ENCODE measurements around the gene CLDN7.

CLDN7 gene

DNA sequence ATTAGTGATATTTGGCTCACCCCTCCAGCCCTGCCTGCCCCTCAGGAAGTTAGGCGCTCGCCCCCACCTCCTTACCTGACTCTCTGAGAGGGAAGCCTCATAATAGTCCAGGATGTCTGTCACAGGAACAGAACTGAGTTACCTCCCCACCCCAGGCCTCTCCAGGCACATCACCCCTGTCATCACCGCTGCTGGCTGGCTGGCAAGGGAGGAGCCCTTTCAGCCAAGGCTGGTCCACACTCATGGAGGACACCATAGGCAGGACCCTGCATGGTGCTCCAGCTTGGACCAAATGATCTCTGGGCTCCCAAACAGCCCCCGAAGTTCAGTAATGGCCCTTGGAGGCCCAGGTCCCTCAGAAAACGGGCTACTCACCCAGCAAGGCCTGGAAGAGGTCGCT lies 44.1 kb downstream of the CLDN7 start:
- no peak for DNase-seq

GRCh38 chr17:7217113-7217987 lies 44.9 kb downstream of the CLDN7 start:
- DNase-seq: peak; percentile 54

DNA sequence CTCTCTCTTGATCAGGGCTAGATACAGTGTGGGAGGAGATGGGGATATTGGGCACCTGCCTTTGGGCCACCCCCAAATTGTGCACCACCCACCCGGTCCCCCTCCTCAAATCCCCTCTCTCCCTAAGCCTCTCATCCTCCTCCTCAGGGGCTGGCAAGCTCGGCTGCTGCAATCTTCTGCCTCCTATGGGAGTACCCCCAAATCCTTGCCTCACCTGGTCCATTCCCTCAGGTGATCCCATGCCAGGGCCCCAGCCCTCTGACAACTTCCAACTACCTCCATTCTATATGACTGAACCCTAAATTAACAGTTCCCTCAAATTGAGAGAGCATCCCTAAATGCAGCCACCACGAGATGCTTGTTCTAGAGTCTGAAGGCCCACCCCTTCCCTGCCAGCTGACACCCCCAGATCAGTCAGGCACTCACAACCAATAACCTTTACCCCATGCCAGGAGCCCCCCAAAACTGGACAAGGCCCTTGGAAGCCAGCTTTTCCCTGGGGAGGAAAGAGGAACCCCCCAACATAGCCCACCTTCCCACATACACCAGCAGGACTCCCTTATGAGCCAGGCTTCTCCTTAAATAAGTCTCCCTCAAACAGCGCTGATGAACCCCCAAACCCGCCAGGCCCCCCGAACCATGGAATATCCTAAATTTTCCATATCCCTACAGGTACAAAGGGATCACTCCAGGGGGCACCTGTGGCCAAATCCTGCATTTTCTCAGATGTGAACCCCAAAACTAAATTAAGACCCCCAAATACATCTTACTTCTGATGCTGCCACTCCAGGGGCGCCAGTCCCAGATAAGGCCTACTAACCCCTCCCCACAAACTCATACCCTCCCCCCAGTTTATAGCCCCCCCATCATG lies 45.8 kb downstream of the CLDN7 start:
- DNase-seq: no peak

DNA sequence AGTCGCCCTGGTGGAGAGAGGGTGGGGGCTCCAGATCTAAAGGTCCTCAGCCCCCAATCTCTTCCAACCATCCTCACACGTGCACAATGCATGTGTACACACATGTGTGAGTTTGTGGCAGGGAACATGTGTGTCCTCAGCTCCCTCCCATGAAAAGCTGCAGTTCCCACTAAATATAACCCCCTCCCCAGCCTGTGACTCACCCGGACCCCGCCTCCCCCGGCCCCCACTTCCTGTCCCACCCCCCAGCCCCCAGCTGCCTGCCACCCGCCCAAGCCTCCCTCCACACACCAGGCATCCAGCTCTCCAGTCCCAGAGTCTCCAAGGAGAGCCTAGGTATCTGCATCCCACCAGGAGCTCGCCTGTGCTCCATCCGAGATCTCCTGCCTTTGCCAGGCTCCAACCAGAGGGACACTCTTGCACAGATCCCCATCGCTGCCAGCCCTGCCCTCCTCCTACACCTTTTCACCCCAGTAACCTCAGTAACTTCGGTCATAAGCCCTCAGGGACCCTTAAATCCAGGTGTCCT lies 46.6 kb downstream of the CLDN7 start:
- no peak for DNase-seq

DNA sequence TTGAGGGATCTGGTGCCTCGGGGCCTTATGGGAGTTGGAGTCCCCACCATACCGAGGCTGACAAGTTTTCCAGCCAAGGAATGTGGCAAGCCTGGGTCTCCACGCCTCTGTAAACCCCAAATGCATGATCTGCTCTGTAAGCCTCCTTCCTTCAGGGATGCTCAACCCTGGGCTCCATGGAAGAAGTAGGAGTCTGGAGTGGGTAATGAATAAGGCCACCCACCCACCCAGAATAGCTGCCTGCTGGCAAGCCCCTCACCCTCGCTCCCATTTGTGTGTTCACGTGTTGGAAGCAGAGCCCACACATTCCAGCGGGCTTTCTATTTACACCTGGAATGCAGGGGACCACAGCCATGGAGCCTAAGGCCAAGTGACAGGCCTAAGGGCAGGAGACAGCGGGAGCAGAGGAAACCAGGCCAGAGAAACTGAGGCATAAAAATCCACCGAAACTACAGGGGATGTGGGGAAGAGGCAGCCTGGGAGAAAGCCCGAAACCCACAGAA lies 47.1 kb downstream of the CLDN7 start:
- no peak for DNase-seq

GRCh38 chr17:7214300-7215135 lies 47.8 kb downstream of the CLDN7 start:
- peak; percentile 99 for DNase-seq

- peak; percentile 99 for DNase-seq
Observed at GRCh38 chr17:7213895-7214299, 48.4 kb downstream of the CLDN7 start.

GRCh38 chr17:7211491-7212273 lies 50.6 kb downstream of the CLDN7 start:
- DNase-seq: no peak
